GM19468 (cell line): ENCODE measurements around the gene P2RX7.

Source experiments
- ATAC-seq: cut with Tn5 transposase; IDR thresholded peaks from one replicate; pipeline ENCODE4 v1.9.1; 2021; ENCODE audit warnings: mild to moderate bottlenecking, moderate library complexity, moderate number of reproducible peaks; ENCODE audit not compliant: unreplicated experiment; ENCODE audit errors: extremely low read depth

P2RX7 gene

GRCh38 chr12:121132601-121133481 lies at the start of gene P2RX7:
Gene P2RX7, plus strand, starts transcription at chr12:121132876. Its CDS starts 95 bp downstream, at chr12:121132971.
- ATAC-seq, result no peak

DNA sequence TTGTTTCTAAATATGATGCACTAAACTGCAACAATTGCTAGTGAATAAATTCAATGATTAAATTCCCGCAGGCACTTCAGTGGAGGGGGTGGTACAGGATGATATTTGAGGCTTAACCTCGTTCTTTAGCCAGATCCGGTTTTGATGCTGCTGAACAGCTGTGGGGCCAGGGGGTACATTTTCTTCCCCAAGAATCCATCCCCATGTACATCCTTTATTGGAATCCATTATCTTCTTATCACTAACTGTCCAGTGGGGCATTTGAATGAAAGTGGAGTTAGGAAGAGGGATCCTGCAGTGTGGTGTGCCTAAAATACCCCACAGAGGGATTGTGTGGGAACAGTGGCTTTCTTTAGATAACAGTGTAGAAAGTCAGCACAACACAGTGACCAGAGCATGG lies 48.4 kb upstream of the P2RX7 start:
- ATAC-seq, result no peak

- ATAC-seq, result no peak
Observed at GRCh38 chr12:121085069-121085468, 47.6 kb upstream of the P2RX7 start.

DNA sequence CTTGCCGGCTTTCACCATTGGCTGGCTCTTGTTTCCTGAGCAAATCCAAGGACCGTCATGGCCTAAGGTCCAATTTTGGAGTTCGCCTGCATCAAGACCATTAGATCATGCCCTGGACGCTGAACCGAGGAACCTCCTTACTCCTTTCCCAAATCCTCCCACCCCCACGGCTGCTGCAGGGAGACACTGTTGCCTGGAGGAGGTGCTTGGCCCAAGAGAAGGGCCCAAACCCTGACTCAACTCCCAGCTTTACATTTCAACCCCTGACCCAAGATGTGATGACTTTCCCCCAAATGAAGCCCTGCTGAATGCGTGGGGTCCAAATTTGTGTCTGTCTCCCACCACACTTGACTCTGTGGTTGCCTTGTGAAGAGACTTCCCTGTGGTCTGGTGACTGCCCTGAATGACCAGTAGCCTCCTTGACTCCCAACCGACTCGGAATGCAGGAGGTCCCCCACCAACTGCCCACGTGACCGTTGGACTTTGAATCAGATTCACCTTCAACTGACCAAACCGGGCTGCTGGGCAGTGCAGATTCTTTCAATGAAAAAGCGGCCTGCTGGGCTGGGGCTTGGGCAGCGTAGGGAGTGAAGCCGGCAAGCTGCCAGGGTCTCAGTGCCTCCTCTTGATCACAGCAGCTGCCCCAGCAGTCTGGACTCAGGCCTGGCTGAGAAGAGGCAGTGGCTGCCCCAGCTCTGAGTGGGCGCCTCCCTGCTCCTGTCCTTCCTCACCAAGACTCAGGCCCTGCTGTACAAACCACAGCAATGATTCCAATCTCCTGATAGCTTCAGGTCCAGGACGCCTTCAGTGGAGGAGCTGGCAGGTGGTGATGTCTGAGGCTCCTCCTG lies 46.9 kb upstream of the P2RX7 start:
- ATAC-seq, result no peak

DNA sequence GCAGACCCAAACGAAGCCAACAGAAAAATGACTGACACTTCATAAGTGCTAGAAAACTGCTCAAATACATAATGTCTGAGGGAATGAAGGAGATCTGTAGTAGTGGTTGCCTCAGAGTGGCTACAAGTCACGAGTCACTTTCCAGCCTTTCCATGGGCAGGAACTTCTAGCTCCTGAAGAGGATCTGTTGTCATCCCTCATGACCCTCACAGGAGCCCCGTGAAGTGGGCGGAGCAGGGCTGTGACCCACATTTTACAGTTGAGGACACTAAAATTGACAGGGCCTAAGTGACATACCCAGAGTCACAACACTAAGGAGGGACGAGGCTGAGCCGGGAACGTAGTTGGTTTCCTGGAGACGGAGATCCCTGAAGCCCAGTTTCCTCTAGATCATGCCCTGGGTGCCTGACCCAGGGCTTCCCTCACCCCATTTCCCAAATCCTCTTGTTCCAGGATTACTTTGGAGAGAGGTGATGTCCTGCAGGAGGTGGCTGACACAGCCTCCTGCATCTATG lies 45.8 kb upstream of the P2RX7 start:
- ATAC-seq, result no peak

DNA sequence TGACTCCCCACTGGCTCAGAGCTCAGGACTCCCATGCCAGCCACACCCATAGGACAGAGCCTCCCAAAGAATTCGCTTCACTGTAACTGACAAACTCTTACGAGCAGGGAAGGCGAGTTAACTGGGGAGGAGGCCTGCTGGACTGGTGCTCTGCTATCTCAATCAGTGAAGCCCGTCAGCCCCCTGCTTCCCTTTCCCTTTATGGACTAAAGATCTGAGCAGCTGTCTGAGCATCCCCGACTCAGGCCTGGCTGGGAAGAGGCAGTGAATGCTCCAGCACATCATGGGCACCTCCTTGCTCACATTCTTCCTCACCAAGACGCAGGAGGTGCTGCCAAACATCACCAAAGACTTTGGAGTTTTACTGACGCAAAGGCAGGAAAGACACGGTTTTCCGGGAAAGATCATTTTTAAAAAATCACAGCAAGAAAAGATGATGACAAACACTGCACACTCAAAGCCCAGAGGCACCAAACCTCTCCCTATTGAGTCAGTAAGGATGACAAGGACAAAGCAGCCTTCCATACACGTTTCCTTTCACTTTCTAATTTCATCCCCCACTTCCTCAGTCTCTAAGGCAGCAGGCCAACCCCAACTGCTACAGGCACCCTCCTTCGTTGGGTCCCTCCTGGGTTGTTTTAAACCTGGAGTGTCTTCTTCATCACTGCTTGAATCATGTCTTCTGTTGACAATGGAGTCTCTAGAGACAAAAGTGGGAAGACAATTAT lies 45.0 kb upstream of the P2RX7 start:
- ATAC-seq, result no peak

DNA sequence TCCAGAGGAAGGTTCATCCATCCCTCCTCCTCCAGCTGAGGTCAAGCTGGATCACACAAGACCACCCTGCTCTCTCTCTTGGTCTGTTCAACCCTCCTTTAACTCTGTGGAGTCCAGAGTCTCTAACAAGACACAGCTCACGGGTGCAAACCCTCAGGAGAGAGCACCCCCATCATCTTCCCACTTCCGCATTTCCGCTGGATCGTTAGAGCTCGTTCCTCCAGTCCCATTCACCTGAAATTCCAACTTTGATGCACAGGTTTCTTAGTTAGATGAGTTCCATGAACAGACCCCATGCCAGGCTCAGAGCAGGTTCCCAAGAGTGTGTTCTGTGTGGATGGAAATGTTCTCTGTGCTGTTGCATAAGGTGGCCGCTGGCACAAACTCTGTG lies 44.5 kb upstream of the P2RX7 start:
- no peak for ATAC-seq

- no peak for ATAC-seq
Observed at GRCh38 chr12:121089031-121089812, 43.5 kb upstream of the P2RX7 start.

DNA sequence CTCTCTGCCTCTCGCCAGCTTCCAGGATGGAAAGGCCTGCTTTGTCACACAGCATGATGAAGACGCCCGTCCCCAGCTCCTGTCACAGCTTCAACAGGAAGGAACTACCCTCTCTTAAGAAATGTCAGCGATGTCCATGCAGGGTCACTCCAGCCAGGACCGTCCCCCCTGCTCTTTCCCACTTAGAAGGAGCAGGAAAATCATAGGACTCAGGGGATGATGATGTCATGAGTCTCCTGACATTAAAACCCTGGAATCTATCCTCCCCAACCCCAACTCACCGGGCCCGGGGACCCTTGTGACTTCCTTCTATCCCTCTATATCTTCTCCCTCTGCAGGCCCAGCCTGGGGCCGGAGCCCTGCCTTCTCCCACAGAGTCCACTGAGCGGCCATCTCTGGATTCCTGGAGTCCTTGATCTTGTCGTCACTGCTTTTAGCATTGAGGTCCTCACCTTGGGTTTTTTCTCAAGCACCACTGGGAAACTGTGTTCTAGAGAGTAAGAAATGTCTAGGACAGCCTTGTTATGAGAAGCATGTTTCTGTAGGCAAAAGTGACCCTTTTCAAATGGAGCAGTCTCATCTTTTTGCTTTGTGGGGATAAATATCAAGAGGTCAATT lies 42.8 kb upstream of the P2RX7 start:
- ATAC-seq, result no peak

- ATAC-seq, result no peak
Observed at GRCh38 chr12:121090586-121091514, 41.8 kb upstream of the P2RX7 start.

GRCh38 chr12:121092034-121092433 lies 40.6 kb upstream of the P2RX7 start:
- ATAC-seq, result no peak

DNA sequence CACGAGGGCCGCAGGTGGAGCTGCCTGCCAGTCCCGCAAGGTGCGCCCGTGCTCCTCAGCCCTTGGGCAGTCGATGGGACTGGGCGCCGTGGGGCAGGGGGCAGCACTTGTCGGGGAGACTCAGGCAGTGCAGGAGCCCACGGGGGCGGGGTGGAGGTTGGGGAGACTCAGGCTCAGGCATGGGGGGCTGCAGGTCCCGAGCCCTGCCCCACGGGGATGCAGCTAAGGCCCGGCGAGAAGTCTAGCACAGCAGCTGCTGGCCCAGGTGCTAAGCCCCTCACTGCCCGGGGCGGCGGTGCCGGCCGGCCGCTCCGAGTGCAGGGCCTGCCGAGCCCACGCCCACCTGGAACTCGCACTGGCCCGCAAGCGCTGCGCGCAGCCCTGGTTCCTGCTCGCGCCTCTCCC lies 39.2 kb upstream of the P2RX7 start:
- no peak for ATAC-seq

- no peak for ATAC-seq
Observed at GRCh38 chr12:121095544-121096198, 37.0 kb upstream of the P2RX7 start.

DNA sequence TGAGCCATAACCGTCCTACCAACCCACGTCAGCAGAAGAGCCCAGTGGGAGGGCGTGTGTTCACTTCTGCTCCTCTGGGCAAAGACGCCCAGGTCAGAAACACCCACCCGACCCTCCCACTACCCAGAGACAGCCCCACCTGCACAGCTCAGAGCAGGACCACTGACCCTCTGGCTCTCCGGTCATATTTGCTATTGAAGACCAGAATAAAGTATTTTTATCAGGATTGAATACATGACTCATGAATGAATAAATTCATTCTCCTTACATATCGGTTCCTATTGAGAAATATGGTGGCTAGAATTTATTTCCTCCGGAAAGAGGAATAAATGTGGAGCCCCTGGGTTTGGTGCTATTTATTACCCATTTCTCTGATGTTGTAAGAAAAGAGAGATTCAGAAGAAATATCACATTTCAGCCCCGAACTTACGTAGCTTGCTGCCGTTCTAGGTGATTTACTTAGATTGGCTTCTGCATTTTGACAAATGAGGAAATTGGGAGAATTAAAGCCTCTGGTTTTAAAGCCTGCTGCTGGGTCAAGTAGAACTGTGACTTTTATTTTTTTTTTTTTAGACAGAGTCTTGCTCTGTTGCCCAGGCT lies 36.4 kb upstream of the P2RX7 start:
- ATAC-seq, result no peak

DNA sequence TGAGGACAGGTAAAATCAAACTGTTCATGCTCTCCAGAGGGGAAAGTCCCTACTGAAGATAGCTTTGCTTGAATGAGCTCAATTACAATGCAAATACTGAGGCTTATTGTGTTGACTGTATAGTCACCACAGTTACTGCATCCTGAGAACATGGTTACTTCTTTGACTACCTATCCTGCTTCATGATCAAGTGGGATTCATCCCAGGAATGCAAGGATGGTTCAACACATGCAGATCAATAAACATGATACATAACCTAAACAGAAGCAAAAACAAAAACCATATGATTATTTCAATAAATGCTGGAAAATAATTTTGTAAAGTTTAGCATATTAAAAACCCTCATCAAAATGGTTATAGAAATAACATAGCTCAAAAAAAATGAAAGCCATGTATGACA lies 32.9 kb upstream of the P2RX7 start:
- no peak for ATAC-seq

DNA sequence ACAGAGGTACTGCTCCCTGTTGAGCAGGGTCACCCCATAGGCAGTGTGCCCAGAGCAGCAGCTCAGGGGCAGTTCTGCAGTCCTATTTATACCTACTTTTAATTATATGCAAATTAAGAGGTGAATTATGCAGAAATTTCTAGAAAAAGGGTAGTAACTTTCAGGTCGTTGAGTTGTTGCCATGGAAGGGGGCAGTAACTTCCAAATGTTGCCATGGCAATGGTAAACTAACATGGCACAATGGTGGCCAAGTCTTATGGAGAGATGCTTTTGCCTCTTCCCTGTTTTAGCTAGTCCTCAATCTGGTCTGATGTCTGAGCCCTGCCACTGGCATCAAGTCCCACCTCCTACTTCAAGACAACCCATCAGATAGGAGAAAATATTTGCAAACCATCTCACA lies 30.4 kb upstream of the P2RX7 start:
- ATAC-seq, result no peak

DNA sequence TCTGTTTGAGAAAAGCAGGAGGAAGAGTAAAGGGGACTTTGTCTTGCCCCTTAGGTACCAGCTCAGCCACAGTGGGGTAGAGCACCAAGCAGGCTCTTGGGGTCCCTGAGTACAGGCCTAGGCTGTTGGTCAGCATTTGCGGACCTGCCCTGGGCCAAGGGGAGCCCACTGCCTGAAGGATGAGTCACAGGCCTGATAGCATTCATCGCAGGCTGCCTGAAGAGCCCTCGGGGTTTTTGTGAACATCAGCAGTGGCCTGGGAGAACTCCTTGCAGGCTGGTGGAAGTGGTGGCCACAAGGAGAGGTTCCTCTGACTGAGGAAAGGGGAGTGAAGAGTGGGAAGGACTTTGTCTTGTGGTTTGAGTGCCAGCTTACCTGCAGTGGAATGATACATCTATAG lies 25.0 kb upstream of the P2RX7 start:
- ATAC-seq, result no peak
